AG09309 (cell line): Measurements from ENCODE around the gene S100A5.

Experiments used
- DNase-seq: peaks from one replicate; pipeline ENCODE4 v3.0.0-alpha.2; 2010; ENCODE audit warnings: low read depth
- H3K4me3 ChIP-seq: 2 replicates; pipeline ENCODE4 v1.5.1; 2011; ENCODE audit warnings: mild to moderate bottlenecking, low read depth, low read length, moderate library complexity; ENCODE audit not compliant: control insufficient read depth
- TF ChIP-seq, protein P1 (sequence below): IDR thresholded peaks from 2 replicates; pipeline ENCODE4 v1.5.1; 2011; ENCODE audit warnings: mild to moderate bottlenecking, low read depth, low read length, inconsistent platforms; ENCODE audit not compliant: insufficient read depth, control insufficient read depth; ENCODE audit errors: missing control alignments

The S100A5 gene

DNA sequence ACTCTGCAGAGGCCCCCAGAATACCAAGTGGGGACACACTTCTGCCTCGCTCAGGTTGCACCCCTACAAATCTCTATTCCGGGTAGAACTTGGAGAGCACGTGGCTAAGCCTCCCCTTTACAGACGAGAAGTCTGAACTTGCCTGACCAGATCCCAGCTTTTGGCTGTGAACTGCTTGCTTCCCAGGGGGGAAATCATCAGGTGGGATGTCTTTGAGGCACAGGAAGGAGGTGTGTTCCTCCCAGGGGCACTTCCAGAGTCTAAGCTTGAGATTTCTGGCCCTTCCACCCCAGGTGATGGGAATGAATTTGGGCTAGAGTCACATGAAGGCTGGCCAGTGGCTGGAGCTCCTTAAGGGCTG, 9.6 kb upstream of the S100A5 start:
- no peak for DNase-seq
- TF ChIP-seq, protein P1, sequence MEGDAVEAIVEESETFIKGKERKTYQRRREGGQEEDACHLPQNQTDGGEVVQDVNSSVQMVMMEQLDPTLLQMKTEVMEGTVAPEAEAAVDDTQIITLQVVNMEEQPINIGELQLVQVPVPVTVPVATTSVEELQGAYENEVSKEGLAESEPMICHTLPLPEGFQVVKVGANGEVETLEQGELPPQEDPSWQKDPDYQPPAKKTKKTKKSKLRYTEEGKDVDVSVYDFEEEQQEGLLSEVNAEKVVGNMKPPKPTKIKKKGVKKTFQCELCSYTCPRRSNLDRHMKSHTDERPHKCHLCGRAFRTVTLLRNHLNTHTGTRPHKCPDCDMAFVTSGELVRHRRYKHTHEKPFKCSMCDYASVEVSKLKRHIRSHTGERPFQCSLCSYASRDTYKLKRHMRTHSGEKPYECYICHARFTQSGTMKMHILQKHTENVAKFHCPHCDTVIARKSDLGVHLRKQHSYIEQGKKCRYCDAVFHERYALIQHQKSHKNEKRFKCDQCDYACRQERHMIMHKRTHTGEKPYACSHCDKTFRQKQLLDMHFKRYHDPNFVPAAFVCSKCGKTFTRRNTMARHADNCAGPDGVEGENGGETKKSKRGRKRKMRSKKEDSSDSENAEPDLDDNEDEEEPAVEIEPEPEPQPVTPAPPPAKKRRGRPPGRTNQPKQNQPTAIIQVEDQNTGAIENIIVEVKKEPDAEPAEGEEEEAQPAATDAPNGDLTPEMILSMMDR: no peak

DNA sequence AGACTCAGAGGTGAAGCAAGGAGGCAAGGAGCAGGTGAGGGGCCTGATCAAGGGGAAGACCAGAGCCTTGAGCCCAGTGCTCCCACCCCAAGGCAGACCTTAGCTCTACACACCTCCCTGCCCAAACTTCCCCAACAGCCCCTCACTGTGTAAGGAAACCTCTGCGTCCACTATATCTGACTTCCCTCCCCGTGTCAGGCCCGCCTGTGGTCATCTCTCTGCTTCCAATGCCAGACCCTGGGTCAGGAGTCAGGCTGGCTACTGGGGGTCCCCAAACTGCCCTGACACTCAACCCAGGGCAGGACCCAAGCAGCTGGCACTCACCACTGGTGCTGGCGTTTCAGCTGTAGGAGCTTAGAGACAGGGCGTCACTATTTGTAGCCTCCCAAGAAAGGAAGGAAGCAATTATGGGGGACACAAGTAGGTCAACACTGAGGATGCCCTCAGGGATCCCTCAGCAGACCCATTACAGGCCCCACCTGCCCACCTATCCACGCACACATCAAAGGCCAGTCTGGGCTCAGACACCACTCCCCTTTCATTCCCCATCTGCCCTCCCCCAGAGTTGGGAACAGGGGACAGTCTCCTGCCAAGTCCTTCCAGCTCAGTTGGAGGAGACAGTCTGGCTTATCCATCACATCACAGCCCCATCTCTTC, 9.1 kb upstream of the S100A5 start:
- TF ChIP-seq, protein P1: no peak
- no peak for DNase-seq
- no peak overlapping the region for H3K4me3 ChIP-seq

More for the DNA sequence above, 9.6 kb upstream of the S100A5 start:
- no peak overlapping the region for H3K4me3 ChIP-seq

GRCh38 chr1:153548722-153549688, 8.3 kb upstream of the S100A5 start, which contains the start of gene S100A3:
Gene S100A3, minus strand, starts transcription at chr1:153549258. Its CDS starts 773 bp downstream, at chr1:153548485.
- TF ChIP-seq, protein P1: peak; percentile 34
- H3K4me3 ChIP-seq: no peak within 1 kb of the TSS
- no peak for DNase-seq

DNA sequence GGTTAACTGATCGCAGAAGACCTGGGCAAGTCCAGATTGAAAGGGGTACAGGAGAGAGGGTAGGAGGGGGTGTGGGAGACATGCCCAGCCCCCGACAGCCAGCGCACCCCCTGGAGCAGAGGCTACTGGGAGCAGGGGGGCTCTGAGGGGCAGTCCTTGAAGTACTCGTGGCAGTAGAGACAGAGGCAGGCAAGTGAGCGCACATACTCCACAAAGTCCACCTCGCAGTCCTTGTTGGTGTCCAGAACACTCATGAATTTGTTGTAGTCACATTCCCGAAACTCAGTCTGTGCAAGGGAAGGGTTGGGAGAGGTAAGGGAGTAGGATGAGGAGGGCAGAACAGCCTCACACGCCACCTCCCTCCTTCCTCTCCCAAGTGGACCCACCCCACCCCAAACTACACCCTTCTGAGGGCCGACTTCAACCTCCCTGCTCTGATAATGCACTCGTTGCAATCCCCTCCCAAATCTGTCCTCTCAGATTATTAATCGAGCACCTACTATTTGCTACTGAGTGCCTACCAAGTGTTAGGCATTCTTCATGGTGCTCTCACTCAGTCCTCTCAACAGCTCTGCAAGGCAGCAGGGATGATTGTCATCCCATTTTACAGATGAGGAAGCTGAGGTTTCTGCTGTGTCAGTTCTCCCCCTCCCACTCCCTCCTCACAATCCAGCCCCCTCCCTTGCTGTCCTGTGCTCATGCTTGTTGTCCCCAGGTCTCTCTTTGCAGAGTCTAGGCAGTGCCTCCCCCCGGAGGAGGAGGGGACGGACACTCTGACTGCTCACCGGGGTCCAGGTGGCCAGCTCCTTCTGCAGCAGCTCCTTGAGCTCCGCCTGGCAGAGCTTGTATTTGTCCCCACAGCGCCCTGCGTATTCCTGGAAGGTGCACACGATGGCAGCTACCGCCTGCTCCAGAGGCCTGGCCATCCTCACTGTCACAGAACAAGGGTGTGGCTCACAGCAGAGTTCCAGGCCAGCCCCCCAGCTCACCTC, 7.1 kb upstream of the S100A5 start:
- H3K4me3 ChIP-seq: no peak overlapping the region
- TF ChIP-seq, protein P1: no peak
- no peak for DNase-seq

DNA sequence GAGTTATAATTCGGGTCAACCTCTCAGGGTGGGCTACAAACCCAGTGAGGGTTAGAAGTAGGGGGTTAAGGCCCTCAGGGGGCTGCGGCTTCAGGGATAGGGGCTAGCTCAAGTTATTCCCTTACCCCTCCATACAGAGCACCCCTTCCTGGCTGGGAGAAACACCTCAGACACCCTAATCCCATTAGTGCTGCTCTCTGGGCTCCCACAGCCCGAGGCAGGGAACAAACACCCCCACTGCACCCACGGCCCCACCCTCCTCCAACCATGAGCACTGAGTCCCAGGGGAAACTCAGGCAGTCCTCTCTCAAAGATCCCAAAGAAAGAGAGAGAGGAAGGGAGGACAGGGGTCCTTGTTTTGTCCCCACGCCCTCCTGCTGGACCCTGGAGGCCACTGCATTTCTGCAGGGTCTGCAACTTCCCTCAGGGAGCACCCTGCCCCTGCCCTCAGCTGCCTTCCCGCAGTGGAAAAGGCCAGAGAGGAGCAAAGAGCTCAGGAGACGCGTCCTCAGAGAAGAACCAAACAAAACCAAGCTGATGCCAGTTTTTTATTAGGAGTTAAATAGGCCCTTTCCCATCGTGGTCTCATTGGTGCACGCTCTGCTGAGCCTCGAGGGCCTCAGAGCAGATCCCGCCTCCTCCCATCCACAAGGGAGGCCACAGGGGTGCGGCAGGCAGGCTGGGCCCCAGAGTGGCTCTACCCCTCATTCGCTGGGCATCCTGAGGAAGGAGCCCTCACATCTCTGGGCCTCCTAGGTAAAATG, 6.2 kb upstream of the S100A5 start:
- TF ChIP-seq, protein P1: no peak
- H3K4me3 ChIP-seq: peak overlapping the region; percentile 52; the same call in 1 of the 2 replicates
- no peak for DNase-seq
